HEK293T (cell line): ENCODE results near the gene COL20A1.

Experiments
- FOXK2 ChIP-seq: fragments of 450-650 bp; IDR thresholded peaks from 2 replicates; pipeline ENCODE4 v1.6.1; 2016; ENCODE audit warnings: mild to moderate bottlenecking
- HDGF ChIP-seq: fragments of 450-650 bp; IDR thresholded peaks from 2 replicates; pipeline ENCODE4 v1.6.1; 2017; ENCODE audit warnings: antibody characterized with exemption, borderline replicate concordance

GRCh38 chr20:63290677-63291472 lies 2.1 kb upstream of the COL20A1 start:
- no peak for TF ChIP-seq FOXK2
- TF ChIP-seq HDGF: no peak
